Measurements from ENCODE around the gene SHF.

DNA sequence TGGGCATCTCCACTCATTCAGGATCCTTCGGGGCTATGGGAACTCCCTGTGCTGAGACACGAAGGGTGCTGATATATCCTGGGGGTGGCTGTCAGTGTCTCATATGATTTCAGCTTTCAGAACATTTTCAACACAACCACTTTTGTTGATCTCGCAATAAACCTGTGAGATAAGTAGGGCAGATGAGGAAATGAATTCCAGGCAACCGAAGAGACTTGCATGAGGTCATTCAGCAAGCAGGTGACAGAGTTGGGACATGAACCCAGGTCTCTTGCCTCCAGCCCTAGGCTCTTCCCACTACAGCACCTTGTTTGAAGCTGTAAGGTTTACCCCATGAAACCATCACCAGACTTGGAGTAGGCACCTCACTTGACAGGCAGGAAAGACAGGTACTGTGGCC, 41.4 kb downstream of the SHF start:
- TF ChIP-seq, protein P1, sequence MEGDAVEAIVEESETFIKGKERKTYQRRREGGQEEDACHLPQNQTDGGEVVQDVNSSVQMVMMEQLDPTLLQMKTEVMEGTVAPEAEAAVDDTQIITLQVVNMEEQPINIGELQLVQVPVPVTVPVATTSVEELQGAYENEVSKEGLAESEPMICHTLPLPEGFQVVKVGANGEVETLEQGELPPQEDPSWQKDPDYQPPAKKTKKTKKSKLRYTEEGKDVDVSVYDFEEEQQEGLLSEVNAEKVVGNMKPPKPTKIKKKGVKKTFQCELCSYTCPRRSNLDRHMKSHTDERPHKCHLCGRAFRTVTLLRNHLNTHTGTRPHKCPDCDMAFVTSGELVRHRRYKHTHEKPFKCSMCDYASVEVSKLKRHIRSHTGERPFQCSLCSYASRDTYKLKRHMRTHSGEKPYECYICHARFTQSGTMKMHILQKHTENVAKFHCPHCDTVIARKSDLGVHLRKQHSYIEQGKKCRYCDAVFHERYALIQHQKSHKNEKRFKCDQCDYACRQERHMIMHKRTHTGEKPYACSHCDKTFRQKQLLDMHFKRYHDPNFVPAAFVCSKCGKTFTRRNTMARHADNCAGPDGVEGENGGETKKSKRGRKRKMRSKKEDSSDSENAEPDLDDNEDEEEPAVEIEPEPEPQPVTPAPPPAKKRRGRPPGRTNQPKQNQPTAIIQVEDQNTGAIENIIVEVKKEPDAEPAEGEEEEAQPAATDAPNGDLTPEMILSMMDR (IDR thresholded peaks at IDR 0.05; ENCODE audit: extremely low read depth in 1 of 2, insufficient read depth in 1 of 2, low read depth in 1 of 2, low read length in 2 of 2), result no peak
- TF ChIP-seq POLR2A (IDR thresholded peaks at IDR 0.05; ENCODE audit: low read depth, low read length) (no peak), MYC (IDR thresholded peaks at IDR 0.05; ENCODE audit: low read depth, low read length) (no peak), EZH2 (IDR thresholded peaks at IDR 0.05; ENCODE audit: borderline replicate concordance, low read depth, low read length, severe bottlenecking) (no peak), POLR2AphosphoS5 (IDR thresholded peaks at IDR 0.05; ENCODE audit: insufficient read depth, low read depth, low read length) (no peak), GATA2 (IDR thresholded peaks at IDR 0.05; ENCODE audit: insufficient read depth, insufficient read length, low read depth, low read length) (no peak)
- TF ChIP-seq, protein P2, sequence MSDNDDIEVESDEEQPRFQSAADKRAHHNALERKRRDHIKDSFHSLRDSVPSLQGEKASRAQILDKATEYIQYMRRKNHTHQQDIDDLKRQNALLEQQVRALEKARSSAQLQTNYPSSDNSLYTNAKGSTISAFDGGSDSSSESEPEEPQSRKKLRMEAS (IDR thresholded peaks at IDR 0.05; ENCODE audit: insufficient read depth, insufficient read length), result no peak

Measured in endothelial cell of umbilical vein (primary cell).